HG03432 (cell line): ENCODE measurements around the gene CEP128.
A peak's percentile ranks its signal among the peaks of the same experiment; 100 is the strongest.

Experiments
- ATAC-seq: cut with Tn5 transposase; IDR thresholded peaks from one replicate; pipeline ENCODE4 v1.9.1; 2021; ENCODE audit warnings: mild to moderate bottlenecking, moderate library complexity; ENCODE audit not compliant: unreplicated experiment

Gene CEP128

GRCh38 chr14:80624581-80624980 is 317.0 kb downstream of the CEP128 start:
- ATAC-seq = no peak

- ATAC-seq = peak; percentile 88
Measured at GRCh38 chr14:80621701-80622100, 319.8 kb downstream of the CEP128 start.

GRCh38 chr14:80620434-80620833 is 321.1 kb downstream of the CEP128 start:
- no peak for ATAC-seq

GRCh38 chr14:80618751-80619329 is 322.7 kb downstream of the CEP128 start:
- no peak for ATAC-seq

DNA sequence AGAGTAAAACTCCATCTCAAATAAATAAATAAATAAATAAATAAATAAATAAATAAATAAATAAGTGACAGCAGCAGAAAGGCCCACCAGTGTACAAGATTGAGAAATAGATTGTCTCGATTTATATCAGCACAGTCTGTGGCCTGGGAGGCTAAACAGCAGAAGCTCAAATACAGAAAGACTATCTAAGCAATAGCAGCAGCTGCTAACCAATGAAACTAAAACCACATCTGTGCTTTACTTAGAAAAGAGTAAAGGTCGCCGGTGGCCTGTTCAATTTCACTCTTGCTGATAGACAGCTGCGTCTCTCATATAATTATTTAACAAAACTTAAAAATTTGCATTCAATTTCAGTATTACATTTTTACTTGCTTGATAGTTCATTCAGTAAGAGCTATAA is 325.7 kb downstream of the CEP128 start:
- peak; percentile 86 for ATAC-seq

DNA sequence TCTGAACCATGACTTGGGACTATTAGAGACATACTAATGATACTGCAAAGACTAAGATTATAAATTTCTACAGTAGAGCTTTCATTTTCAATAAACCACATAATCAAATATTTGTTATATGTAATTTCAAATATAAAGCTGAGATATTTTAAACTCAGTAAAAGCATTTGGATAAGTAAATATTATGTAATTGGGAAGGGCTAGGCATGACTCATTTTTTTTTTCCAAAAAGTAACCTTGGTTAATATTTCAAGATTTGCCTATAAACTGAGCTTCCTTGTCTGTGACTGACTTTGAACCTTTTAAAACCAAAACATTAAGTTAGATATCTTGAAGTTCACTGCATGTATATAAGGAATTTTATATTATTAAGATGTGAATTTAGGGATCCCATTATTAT is 332.5 kb downstream of the CEP128 start:
- ATAC-seq = no peak

- no peak for ATAC-seq
Measured at GRCh38 chr14:80608563-80608962, 333.0 kb downstream of the CEP128 start.

DNA sequence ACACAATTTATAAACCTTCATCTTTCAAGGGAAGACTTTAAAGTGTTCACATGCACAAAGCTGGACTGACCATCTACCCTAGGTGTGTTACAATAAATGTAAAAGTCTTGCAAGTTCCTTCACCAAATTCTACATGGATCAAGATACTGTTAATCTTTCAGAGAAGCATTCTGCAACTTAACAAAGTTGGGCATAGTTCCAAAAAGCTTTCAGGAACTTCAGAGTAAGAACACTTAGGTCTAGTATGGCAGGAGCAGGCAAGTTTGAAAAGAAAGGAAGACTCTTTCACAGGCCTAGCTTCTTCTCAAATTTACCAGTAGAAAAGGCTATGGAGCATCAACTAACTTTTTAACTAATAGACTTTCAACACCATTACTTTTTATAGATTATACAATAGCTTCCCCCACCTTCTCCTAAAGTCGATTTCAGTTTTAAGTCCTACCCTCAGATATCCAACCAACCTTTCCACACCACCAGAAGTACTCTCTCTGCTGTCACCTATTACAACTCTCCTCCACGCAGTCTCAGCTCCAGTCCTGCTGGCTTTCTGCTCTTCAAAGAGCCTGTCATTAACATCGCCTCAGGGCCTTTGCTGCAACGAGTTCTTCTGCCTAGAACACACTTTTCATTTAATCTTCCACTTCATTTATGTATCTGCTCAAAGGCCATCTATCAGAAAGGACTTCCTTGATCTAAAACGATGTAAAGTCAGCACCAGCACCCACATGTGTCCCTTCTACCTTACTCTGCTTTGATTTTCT is 333.9 kb downstream of the CEP128 start:
- no peak for ATAC-seq

DNA sequence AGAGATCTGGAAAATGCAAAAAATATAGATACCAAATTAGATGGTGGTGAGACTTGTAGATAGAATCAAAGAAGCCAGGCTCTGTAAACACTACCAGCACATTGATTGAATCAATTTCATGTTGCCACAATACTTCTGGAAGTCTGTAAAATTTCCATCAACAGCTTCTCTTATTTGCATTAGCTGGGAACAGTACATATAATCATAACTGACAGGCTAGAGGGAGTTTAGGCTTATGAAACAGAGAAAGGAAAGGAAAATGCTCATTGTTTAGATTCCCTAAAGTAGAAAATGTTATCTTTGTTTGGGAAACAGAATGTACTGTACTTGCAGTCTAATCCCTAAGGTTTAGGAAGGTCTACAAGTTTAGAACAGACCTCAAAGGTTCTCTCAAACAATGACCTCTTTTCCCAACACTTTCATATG is 335.2 kb downstream of the CEP128 start:
- no peak for ATAC-seq

GRCh38 chr14:80605536-80605935 is 336.0 kb downstream of the CEP128 start:
- ATAC-seq = no peak

DNA sequence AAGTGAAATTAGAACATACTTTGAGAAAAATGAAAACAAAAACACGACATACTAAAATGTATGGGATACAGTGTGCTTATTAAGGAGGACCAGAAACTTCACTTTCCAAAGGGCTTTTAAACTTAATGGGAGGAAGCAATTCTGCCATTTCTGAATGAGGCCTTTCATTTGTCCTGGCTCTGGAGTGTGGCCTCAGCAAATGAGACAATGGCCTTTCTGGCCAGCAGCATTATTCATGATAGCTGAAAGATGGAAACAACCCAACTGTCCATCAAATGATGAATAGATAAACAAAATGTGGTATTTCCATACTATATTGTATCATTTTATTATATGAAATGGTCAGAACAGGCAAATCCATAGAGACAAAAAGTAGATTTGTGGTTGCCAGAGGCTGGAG is 338.6 kb downstream of the CEP128 start:
- no peak for ATAC-seq

GRCh38 chr14:80587096-80587724 is 354.3 kb downstream of the CEP128 start:
- ATAC-seq = peak; percentile 97

DNA sequence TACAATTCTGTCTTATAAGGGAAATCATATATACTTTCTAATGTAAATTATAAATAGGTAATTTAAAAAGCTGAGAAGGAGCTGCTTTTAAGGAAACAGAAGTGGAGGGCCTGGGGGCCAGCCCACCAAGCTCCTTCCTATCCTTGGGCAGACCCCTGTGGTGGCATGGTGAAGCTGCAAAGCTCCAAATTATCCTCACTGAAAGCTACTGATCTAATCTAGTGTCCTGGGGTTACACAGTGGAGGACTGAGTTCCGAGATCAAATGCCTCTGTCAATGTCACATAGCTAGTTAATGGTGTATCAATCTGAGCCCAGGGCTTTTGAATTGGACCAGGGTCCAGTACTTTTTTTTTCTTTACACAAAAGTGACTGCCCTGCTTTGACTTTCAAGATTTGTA is 355.4 kb downstream of the CEP128 start:
- no peak for ATAC-seq

GRCh38 chr14:80585506-80585835 is 356.1 kb downstream of the CEP128 start:
- ATAC-seq = no peak

DNA sequence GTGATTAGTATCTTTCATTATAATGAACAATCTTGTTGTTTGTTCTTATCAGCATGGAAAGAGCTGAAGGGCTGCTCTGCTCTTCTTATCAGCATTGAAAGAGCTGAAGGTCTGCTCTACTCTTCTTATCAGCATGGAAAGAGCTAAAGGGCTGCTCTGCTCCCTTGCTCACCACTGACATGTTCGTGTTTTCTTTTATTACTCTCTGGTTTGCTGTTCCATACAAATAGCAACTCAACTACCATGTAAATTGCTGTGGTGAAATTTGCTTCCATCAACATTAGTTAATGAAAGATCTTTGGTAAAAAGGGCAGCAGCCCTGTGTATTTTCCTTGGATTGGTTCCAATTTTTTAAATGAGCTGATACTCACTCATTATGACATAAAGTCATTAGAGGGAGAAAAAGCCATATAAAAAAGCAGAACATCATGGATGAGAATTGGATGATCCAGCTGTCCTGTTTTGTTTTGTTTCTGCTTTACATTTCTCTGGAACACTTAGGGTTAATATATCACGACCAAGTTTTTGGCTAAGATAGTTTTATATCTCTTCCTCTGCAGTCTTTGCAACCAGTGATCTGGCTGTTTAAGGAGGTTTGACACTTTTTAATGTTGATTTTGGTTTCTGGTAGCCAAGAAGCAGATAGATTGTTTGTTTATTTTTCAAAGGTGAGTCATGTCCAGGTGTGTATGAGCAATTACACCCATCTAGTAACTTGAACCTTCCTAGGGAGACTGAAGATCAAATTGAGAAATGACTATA is 356.6 kb downstream of the CEP128 start:
- ATAC-seq = no peak

DNA sequence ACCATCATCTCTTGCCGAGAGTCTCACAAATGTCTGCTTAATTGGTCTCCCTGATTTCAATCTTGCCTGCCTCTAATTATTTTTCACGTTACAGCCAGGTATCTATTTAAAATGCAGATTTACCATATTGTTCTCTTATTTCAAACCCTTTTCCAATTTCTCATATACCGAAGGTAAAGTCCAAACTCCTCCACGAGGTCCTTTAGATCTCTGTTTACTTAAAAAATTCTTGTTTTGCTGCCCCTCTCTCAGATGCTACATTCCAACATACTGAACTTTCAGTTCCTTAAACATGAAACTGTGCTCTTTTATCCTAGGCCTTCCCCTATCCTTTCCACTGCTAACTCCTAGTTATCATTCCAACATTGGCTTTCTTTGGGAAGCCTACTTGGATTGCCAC is 363.9 kb downstream of the CEP128 start:
- no peak for ATAC-seq

DNA sequence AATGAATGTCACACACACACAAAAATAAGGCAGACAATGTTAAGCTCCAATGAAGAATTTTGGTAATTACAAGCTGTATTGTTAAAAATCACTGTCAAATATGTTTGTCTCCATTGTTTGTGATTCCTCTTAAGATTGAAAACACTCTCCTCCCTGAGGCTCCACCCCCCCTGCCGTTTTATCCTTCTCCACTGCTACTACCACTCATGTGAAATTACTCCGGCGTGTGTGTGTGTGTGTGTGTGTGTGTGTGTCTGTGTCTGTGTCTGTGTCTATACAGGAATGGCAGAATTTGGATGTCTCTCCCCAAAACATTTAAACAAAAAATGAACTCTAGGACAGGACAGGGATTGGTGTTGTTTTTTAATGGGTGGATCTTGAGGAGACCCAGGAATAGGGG is 365.1 kb downstream of the CEP128 start:
- ATAC-seq = no peak

GRCh38 chr14:80575763-80576162 is 365.8 kb downstream of the CEP128 start:
- no peak for ATAC-seq

DNA sequence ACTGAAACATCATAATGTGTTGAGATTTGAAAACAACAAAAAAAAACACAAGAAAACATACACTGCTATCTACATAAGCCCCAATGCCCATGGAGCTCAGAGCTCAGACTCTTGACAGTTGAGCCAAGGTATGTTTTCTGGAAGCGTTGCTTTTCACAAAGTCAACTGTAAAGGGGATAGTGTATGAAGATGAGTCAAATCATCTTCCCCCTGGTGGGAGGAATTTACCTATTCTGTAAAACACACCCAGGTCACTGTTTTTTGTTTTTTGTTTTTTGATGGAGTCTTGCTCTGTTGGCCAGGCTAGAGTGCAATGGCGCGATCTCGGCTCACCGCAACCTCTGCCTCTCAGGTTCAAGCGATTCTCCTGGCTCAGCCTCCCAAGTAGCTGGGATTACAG is 368.9 kb downstream of the CEP128 start:
- ATAC-seq = no peak

DNA sequence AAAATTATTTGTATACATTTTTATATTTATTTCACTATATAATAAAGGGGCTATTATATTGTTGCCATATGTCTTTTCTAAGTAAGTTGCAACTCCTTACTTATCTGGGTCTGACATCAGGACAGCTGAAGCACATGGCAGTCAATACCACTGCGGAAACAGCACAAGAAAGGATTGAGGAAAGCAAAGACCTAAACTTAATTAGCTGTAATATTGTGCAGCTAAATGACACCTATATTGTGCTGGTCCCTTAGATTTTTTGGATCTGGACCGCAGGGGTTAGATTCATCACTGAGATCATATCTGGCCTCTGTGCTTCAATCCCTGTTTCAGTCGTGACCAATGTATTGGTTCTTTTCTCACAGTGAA is 370.6 kb downstream of the CEP128 start:
- ATAC-seq = no peak

GRCh38 chr14:80567905-80568536 is 373.5 kb downstream of the CEP128 start:
- no peak for ATAC-seq
